Measurements from ENCODE around the gene ADM2.
"Not testable (repeated sequence)": the region's sequence is repeated elsewhere in the genome, so short reads cannot be mapped to it uniquely, and the experiment has no call there.

The ADM2 gene

GRCh38 chr22:50533856-50534711, 52.7 kb downstream of the ADM2 start:
- TF ChIP-seq PKNOX1 (IDR thresholded peaks at IDR 0.05) = peak; percentile 57; the same call in 1 of the 2 replicates
- DNase-seq (ENCODE audit: extremely low spot score) = not testable (repeated sequence)
- CTCF ChIA-PET = interaction anchor here (0.9 to 2.2 kb wide), 2 partner anchors 8 to 29 kb away, joined by 3 to 10 read pairs; partner anchors contain the start of gene SCO2
- POLR2A ChIA-PET = interaction anchor here (1.3 to 7.3 kb wide), 2 partner anchors 9 to 29 kb away, joined by 3 to 49 read pairs; partner anchors contain the start of genes SCO2 and SYCE3

GRCh38 chr22:50535113-50535512, 53.8 kb downstream of the ADM2 start:
- DNase-seq (ENCODE audit: extremely low spot score) = no peak
- POLR2A ChIA-PET = interaction anchor here (0.7 to 7.3 kb wide), 3 partner anchors 10 to 31 kb away, joined by 3 to 49 read pairs (median 3); partner anchors contain the start of genes SCO2 and SYCE3
- TF ChIP-seq PKNOX1 (IDR thresholded peaks at IDR 0.05) (no peak), LEF1 (IDR thresholded peaks at IDR 0.05; ENCODE audit: borderline replicate concordance) (no peak), ELF4 (IDR thresholded peaks at IDR 0.05) (no peak)
- CTCF ChIA-PET = interaction anchor here (0.6 to 2.2 kb wide), 3 partner anchors 9 to 92 kb away, joined by 3 to 10 read pairs (median 5); partner anchors contain the start of gene SCO2

All from HEK293T (cell line).